Activated CD4-positive, alpha-beta T cell treated with anti-CD3 and anti-CD28 coated beads, Interleukin-2, Interleukin-4, amounts not matched to agents 100 ng/mL and 50 ng/mL, durations not matched to agents 16 hours and 8 hours (primary cell): ENCODE measurements around the gene MAFB.
"Not testable (repeated sequence)": the region's sequence is repeated elsewhere in the genome, so short reads cannot be mapped to it uniquely, and the experiment has no call there.

Source experiments
- DNase-seq: peaks from one replicate; pipeline ENCODE4 v3.0.0-alpha.2; 2020; ENCODE audit warnings: low spot score

The MAFB gene

DNA sequence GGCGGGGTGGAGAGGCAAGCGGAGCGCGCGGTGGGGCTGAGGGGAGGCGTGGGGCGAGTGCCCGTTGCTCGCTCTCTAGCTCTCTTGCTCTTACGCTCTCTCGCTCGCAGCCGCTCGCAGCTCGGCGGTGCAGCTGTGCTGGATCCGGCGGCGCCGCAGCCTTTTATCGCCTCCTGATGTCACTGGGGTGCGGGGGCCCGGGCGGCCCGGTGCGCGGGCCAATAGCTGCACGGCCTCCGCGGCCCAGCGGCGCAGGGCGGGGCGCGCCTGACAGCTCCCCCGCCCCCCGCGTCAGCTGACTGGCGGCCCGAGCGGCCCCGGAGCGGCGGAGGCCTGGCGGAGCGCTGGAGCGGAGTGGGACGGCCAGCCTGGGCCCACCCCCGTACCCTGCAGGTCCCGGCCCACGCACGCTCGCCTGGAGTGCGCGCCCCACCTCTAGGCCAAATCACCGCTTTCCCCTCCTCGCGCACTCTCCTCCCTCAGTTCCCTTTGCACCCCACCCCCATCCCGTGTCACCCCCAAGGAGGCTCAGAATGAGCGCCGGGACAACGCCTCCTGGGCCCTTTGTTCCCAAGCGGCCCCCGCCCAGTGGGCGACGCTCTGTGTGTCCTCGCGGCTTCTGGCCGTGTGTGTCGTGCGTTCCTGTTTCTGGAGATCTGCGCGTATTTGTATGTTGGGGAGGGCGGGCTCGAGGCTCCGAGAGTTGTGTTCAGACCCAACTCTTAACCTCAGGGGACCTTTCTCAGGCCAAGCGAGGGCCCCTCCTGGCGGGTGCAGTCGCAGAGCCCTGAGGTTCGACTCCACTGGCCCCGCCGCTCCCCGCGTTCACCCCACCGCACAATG is at the start of gene MAFB:
TSS of gene MAFB (minus strand) at position 137 of the 843 bp plus-strand sequence. CDS start 386 bp downstream, outside the sequence.
- peak; percentile 27 for DNase-seq

DNA sequence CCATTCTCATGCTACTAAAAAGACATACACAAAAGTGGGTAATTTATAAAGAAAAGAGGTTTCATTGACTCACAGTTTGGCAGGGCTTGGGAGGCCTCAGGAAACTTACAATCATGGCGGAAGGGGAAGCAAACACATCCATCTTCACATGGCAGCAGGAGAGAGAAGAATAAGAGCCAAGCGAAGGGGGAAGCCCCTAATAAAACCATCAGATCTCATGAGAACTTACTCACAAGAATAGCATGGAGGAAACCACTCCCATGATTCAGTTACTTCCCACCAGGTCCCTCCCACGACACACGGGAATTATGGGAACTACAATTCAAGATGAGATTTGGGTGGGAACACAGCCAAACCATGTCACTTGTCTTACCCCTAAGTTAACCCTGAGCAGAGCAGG is 47.4 kb upstream of the MAFB start:
- DNase-seq: not testable (repeated sequence)

DNA sequence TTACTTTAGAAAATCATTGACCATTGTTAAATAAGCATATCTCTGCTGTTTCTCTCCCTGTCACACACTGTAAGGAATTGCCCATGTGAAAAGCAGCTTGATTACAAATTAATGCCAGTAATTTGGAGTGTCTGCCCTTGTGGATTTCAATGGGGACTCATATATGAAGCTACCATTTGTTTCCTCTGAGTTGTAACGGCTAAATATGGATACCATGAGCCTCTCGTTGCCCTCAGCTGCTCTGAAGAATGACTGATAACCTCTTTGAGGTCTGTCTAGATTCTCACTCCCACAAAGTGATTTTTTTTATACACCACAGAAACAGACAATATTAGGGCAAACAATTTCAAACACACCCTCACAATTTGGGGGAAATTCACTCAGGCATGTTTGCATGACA is 40.0 kb upstream of the MAFB start:
- no peak for DNase-seq

DNA sequence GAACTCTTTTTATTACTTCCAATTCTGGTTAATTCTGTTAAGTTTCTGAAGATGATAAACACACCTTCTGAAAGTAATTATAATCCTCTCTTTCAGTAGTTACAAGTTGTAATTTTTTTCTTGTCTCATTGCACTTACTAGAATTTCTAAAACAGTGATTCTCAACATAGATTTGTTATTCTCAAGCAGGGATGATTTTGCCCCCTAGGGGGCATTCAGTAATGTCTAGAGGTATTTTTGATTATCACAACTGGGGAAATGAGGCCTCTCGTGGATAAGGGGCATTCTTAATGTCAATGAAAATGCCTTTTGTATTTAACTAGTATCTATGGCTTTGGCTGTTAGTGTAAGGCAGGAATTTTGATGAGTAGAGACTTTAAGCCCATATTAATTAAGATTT is 39.4 kb upstream of the MAFB start:
- peak; percentile 5 for DNase-seq

DNA sequence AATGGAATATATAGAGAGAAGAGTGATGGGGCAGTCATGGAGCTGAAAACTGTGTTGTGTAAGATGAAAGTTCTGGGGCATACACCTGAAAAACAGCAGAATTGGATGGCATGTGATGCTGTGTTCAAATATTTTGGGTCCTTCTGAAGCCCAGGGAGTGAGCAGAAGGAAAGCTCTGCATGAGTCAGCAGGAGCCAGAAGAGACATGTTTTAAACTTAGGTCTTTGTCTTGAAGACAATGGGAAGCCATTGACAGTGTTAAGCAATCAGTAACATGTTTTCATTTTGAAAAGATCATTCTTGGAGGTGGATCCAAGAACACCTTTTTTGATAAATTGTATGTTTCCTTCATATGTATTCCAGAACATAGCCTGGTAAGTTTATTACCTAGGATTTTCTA is 38.9 kb upstream of the MAFB start:
- DNase-seq: no peak

DNA sequence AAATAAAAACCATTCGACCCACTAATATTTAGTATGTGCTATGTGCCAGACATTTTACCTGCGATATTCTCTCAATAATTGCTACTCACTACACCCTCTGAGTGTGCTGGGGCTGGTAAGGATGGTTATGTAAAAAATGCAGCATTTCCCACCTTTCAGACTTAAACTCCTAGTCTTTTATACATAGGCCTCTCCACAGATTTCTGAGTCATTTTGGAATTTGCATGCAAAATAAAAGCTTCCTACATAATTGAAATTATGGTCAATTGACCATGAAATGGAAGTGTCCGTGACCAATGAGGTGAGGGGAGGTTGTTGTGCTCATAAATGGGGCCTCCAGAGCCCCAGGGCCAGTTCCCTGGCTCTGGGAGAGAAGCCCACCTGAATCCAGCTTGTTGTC is 37.7 kb upstream of the MAFB start:
- DNase-seq: no peak

DNA sequence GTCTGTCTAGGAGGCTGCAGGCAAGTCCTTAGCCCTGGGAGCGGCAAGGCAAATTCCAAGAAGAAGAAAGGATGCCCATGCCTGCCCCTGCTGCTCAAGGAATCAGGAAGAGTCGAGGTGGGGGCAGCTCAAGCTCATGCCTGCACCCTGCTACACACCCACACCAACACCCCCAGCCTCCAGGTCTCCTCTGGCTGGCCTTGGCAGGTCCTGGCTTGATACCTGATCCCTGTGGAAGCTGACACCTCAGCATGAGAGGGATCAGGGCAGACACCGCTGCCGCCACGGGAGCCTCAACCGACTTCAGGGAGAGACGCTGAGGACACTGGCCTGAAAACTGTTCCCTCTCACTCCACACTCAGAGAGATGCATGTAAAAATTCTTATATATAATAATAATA is 35.5 kb upstream of the MAFB start:
- DNase-seq: no peak

DNA sequence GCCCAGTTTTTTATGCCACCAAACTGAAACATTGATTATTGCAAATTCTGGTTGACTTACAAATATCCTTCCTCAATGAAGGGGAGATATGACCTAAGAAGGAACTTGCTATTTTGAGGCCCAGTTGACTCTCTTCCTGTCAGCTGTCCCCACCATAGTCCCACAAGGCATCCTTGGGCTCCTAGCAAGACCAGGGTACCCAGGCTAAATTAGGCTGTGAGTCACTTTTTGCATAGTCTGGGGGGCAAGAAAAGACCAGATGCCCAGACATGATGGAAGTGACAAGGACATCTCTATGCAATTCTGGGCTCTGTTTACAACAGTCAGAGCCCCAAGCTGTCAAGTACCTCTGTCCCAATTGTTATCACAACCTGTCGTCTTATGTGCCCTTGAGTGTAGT is 31.8 kb upstream of the MAFB start:
- DNase-seq: no peak

DNA sequence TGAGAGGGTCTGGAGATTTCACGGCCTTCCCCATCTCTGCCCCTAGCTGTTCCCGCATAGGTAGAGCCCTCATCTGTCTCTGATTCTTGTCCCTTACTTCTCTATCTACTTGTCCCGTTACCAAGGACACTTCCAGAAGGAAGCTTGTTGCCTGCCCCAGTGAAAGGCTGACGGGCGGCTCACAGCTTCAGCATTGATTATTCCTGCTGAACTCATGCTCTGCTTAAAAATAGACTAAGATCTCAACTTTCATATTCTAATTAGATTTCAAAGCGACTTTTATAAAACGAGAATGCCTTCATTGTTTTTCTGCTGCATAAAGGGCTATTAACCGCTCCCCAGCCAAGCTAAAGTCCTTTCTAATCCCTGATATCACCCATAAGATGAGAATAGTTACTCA is 31.1 kb upstream of the MAFB start:
- DNase-seq: no peak

DNA sequence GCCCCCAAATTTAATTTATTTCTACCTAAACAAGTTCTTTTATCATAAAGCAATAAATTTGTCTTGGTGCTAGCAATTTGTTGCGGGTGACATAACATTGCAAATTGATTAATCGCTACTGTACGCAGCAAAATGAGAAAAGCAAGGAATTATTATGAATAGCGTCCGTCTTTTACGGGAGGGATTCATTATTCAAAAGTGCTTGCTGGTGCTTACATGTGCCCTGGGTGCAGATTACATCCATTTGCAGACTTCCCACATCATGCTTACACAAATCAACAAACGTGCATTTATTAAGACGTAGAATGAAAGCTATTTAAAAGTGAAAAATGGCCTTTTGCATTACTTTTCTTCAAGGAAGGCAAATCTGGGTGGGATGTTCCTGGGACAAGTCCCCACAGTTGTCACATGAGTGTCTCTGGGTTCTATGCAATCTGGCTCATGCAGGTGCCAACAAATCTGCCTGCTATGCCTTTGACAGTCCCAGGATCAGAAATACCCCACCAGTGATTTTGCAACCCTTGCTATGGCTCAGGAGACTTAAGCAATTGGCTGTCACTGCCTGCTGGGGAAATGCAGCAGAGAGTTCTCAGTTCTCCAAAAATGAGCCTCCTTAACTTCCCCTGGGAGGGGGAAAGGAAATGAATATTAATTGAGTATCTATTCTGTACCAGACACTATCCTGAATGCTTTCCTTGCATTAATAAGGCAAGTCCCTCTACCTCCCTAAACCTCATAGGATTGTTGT is 30.1 kb upstream of the MAFB start:
- no peak for DNase-seq

DNA sequence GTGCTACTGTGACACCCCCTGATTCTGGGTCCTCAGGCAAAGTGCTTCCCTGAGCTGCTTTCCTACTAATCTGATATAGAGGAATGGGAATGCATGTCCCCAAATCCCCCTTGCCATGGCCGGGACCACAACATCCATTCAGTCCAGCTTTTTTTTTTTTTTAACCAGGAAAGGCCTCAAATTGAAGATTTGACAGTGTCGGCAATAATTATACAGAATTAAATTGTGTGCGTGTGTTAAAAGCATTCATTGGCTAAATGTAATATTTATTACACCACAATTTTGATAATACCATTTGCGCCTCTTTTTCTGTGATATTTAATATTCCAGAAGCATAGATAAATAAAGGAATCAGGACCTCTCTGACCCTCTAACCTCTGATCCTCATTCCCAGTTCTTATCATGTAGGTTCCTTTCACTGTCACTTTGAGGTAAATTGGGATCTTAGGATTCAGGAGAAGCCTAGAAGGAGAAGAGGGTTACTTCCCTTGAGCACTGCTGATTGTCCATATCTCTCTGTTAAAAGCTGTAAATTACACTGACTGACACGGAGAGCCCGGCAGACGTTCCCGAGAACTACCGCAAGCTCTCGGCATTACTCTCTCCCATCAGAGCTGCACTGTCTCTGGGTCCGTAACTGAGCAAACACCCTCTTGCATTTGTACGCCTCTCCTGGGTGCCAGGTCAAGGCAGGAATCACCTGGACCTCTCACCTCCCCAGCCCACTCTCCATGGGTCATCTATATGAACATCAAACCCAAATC is 29.4 kb upstream of the MAFB start:
- no peak for DNase-seq

DNA sequence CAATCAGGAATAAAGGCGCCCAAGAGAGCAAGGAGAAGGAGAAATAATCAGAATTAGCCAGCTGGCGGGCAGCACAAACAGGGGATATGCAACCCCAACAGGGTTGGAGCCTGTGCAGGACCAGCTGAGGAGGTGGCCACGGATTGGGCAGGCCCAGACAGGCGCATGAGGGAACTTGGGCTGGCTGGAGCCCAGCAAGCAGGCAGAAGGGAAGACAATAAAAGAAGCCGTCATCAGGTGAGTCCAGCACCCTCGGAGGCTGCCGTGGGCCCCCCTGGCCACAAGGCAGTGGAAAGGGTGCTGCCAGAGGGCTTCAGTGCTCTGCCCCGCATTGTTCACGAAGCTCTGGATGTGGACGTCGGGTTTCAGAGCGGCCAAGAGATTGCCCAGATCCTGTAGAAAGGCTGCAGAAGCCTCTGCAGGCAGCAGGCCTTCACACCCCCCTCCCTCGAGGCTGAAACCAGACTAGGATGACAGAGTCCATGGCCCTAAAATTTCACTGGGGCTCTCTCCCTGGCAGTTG is 28.4 kb upstream of the MAFB start:
- DNase-seq: no peak

DNA sequence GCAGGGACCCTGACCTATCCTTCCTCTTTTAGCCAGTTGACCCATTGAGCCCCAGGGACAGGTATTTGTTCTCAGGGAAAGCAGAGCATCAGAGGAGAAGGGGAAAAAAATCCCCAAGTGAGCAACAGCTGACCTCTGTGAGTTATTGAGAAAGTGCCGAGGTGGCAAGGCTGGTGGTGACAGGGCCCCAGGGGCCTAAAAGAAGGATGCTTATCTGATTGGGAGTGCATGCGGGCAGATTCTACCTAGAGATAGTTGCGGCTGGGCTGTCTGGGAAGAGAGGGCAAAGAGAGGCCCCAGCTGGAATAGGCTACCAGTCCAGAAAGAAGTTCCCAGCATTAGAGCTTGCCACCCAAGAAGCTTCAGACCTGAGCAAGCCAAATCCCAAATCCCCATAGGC is 26.5 kb upstream of the MAFB start:
- DNase-seq: no peak

DNA sequence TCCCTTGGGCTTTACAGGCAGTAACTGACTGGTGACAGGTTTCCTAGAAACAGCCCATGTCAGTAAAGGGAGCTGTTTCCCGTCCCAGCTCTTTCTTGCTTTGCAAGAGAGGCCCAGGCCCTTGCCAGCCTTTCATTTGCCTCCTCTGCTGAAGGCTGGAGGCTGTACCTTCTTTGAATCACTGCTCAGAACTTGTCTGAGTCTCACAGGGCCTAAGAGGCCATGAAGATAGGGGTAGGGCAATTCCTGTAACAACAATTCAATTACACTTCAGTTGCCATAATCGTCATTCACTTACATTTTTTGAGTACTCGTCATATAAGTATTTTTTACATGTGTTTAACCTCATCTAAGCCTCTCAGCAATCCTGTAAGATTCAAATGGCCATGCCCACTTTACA is 25.9 kb upstream of the MAFB start:
- DNase-seq: no peak

DNA sequence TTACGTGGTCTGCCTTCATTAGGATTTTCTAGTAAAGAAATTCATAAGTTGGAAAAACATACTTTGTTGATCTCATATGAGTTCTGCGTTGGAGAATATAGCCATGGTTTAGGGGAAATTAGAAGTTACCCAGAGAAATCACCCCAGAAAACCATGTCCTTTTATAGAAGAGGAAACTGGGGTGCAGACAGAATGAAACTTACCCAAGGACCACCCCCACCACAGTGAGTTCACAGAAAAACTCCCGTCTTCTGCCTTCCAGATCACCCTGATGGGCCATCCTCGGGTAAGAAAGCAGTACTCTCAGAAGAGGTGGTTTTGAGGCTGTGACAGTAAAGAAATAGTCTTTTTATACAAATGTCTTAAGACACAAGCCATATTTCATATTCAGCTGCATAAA is 25.1 kb upstream of the MAFB start:
- no peak for DNase-seq

DNA sequence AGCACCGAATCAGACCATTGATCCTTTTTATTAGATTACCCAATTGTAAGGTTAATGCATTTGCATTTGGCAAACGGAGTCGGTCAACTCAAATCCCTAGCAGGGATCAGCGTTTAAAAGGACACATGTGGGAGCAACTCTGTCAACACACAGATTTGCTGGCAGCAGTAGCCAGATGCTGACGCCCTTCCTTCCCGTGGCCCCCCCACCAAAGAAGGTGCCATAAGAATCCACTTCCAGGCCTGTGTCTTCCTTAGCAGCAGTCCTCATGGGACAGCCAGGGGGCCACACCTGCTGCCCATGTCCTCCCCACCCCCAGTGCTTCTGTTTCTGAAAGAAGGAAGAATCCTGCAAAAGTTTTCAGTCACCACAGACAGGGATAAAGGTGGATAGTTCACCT is 24.5 kb upstream of the MAFB start:
- no peak for DNase-seq

DNA sequence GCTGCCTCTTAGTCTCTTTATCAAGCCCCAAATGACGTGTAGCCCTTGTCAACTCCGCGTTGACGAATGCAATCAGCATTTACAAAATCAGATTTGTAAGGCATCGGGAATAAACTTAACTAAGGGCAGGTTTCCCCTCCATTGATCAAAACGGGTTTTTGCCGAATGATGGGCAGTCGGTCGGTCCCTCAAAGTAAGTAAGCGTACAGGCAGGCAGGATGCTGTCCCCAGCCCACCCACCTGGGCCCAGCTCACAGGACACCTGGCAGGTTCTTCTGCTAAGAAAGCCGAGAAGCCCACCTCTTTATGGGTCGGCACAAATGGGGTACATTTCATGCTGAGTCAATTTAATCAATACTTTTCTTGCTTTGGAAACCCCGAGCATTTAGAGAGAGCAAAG is 22.0 kb upstream of the MAFB start:
- DNase-seq: no peak

DNA sequence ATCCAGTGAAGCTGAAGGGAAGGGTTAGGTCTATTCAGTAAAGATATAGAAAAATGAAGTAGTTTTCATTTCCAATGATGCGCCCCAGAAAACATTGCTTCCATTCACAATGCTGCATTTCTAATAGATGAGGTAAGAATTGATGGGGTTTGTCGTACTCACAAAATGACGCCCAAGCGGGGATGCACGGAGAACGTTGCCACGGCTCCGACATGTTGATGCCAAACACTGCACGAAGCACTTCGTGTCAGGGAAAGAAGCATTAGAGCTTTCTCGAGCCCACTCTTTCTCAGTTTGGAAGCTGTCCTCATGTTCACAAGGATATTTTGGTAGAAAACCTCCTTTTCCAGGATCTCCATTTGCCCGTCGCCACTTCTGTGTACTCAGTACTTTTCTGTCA is 21.6 kb upstream of the MAFB start:
- no peak for DNase-seq

DNA sequence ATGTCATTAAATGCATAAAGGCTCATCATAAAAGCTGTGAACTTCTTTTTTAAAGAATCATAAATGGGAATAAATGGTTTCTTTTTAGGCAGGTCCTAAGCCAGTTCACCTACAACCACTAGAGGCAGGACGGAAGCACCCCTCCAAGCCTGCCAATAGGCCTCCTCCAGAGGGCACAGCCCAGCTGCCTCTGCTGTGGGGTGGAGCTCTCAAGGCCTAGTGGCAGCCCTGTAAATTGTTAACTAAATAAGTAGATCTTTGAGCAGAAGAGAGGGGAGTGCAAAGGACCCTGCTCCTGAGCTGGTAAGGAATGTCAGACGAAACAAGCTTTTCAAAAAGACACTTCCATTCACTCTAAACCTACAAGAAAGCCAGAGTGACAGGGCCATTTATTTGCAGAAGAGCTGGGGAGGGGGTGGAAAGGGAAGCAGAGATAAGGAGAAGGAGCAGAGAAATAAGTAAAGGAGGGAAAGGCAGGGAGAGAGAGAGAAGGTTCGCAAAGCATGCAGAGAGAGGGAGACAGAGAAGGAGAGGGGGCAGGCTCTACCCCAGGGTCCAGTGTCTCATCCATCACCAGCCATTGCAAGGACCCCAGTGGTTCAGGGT is 18.0 kb upstream of the MAFB start:
- DNase-seq: no peak

DNA sequence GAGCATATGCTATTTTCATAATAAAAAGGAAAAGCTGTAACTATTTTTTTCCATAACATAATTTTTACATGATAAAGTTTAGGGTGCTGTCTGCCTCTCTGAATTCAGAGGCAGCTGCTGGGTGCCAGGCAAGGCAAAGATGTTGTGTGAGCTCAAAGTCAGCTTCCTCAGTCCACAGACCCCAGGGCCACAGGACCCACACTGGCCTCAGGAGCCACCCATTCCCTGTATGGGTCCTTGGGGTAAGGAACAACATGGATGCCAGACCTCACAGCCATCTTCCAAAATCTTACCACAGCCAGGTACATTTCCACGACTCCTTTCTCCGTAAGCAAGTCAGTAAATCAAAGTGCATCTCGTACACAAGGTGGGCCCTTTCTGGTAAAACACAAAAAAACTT is 16.4 kb upstream of the MAFB start:
- no peak for DNase-seq

DNA sequence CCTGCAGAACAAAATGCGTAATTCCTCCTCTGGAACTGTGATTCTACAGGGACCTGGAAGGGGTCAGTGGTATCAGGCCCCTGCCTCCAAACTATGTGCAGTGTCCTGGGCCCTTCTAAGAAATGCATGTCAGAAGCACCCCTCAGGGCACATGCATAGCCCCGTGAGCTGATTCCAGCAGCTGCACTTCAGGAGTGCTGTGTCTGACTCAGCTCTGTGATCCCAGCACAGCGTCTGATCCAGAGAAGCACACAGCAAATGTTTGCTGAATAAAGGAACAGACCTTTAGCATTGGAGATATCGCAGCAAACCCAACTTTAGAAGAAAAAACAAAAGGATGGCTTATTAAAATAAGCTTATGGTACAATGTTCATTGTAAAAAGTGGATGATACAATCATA is 15.8 kb upstream of the MAFB start:
- DNase-seq: no peak

DNA sequence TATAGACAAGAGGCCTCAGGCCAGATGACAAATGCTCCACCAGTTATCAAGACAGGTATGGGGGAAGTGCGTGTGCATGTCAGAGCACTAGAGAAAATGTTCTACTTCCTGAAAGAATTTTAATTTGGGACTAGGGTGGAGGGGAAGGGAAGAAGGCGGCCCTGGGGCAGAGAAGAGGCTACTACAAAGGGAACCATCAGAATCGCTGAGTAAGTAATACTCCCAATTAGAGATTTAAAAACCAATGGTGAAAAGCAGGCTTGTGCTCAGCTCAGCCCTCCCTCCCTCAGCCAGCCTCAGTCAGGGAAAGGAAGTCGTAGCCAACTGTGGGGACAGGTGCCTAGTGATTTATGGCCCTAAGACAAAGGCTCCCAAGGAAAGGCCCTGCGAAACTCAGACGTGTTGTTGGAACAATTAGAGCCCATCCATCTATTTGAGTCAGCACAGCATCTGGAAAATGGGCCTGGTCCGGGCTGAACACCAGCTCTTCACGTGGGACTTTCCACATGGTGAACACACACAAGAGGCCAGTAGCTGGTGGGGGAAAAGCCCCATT is 15.0 kb upstream of the MAFB start:
- no peak for DNase-seq
